Measurements from ENCODE around the gene GGA3. TPM values are rescaled to one million over a fixed set of nuclear protein-coding genes. Genes with fewer than 3 reads are reported as not detected.

Gene GGA3
- polyA plus RNA-seq, 1 donor from 2014 or later, result 15.7 TPM

- Histone ChIP-seq H3F3A (ENCODE audit: insufficient read depth, low read length, poor library complexity, severe bottlenecking) (no peaks in the 10 kb centered on the region), H3K27ac (ENCODE audit: low read length) (no peak overlapping the region), H4K20me1 (ENCODE audit: insufficient read depth) (no peaks in the 10 kb centered on the region), H3K36me3 (ENCODE audit: insufficient read depth, low read length) (no peaks in the 10 kb centered on the region), H3K4me3 (ENCODE audit: low read length) (no peak overlapping the region), H2AFZ (ENCODE audit: low read depth, low read length) (no peak overlapping the region), H3K27me3 (ENCODE audit: insufficient read depth, low read depth, low read length) (no peaks in the 10 kb centered on the region), H3K4me2 (ENCODE audit: low read length) (no peak overlapping the region), H3K9ac (ENCODE audit: low read length) (no peak overlapping the region), H3K79me2 (replicated peaks; ENCODE audit: insufficient read depth, low read length) (no peaks in the 10 kb centered on the region), H3K9me2 (ENCODE audit: insufficient read depth, low read length) (no peaks in the 10 kb centered on the region), H3K9me3 (ENCODE audit: low read length) (no peaks in the 10 kb centered on the region)
- TF ChIP-seq EP300 (conservative IDR thresholded peaks at IDR 0.05; ENCODE audit: poor library complexity, severe bottlenecking), result no peak
- TF ChIP-seq CTCF (IDR thresholded peaks at IDR 0.05; ENCODE audit: poor library complexity, severe bottlenecking), result no peak
- no peak for TF ChIP-seq TAF1 (IDR thresholded peaks at IDR 0.05; ENCODE audit: low read depth)
- no peak for TF ChIP-seq EZH2 (IDR thresholded peaks at IDR 0.05; ENCODE audit: borderline replicate concordance, insufficient read depth, low read length, poor library complexity, severe bottlenecking)
Measured at GRCh38 chr17:75194879-75195278, 66.5 kb downstream of the GGA3 start.

- TF ChIP-seq, protein P1, sequence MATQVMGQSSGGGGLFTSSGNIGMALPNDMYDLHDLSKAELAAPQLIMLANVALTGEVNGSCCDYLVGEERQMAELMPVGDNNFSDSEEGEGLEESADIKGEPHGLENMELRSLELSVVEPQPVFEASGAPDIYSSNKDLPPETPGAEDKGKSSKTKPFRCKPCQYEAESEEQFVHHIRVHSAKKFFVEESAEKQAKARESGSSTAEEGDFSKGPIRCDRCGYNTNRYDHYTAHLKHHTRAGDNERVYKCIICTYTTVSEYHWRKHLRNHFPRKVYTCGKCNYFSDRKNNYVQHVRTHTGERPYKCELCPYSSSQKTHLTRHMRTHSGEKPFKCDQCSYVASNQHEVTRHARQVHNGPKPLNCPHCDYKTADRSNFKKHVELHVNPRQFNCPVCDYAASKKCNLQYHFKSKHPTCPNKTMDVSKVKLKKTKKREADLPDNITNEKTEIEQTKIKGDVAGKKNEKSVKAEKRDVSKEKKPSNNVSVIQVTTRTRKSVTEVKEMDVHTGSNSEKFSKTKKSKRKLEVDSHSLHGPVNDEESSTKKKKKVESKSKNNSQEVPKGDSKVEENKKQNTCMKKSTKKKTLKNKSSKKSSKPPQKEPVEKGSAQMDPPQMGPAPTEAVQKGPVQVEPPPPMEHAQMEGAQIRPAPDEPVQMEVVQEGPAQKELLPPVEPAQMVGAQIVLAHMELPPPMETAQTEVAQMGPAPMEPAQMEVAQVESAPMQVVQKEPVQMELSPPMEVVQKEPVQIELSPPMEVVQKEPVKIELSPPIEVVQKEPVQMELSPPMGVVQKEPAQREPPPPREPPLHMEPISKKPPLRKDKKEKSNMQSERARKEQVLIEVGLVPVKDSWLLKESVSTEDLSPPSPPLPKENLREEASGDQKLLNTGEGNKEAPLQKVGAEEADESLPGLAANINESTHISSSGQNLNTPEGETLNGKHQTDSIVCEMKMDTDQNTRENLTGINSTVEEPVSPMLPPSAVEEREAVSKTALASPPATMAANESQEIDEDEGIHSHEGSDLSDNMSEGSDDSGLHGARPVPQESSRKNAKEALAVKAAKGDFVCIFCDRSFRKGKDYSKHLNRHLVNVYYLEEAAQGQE (IDR thresholded peaks at IDR 0.05; ENCODE audit: borderline replicate concordance), result no peak
- no peak for TF ChIP-seq MXI1 (conservative IDR thresholded peaks at IDR 0.05; ENCODE audit: poor library complexity, severe bottlenecking)
- no peak for TF ChIP-seq RAD21 (conservative IDR thresholded peaks at IDR 0.05)
- TF ChIP-seq CTCF (IDR thresholded peaks at IDR 0.05; ENCODE audit: poor library complexity, severe bottlenecking), result no peak
- no peak for TF ChIP-seq TAF1 (IDR thresholded peaks at IDR 0.05; ENCODE audit: low read depth)
- TF ChIP-seq POLR2AphosphoS5 (IDR thresholded peaks at IDR 0.05), result no peak
- TF ChIP-seq SMC3 (conservative IDR thresholded peaks at IDR 0.05; ENCODE audit: poor library complexity), result no peak
- no peak for TF ChIP-seq EZH2 (IDR thresholded peaks at IDR 0.05; ENCODE audit: borderline replicate concordance, insufficient read depth, low read length, poor library complexity, severe bottlenecking)
- TF ChIP-seq EP300 (conservative IDR thresholded peaks at IDR 0.05; ENCODE audit: poor library complexity, severe bottlenecking), result no peak
- no peak overlapping the region for H3K27ac ChIP-seq (ENCODE audit: low read length)
- no peaks in the 10 kb centered on the region for H3K9me3 ChIP-seq (ENCODE audit: low read length)
Measured at GRCh38 chr17:75191584-75191983, 69.8 kb downstream of the GGA3 start.

More at GRCh38 chr17:75191584-75191983, 69.8 kb downstream of the GGA3 start:
- Histone ChIP-seq H3F3A (ENCODE audit: insufficient read depth, low read length, poor library complexity, severe bottlenecking) (no peaks in the 10 kb centered on the region), H2AFZ (ENCODE audit: low read depth, low read length) (no peak overlapping the region), H3K4me3 (ENCODE audit: low read length) (no peak overlapping the region), H3K79me2 (replicated peaks; ENCODE audit: insufficient read depth, low read length) (no peaks in the 10 kb centered on the region), H3K9ac (ENCODE audit: low read length) (no peak overlapping the region), H3K27me3 (ENCODE audit: insufficient read depth, low read depth, low read length) (no peaks in the 10 kb centered on the region), H3K4me2 (ENCODE audit: low read length) (no peak overlapping the region), H4K20me1 (ENCODE audit: insufficient read depth) (no peaks in the 10 kb centered on the region), H3K9me2 (ENCODE audit: insufficient read depth, low read length) (no peaks in the 10 kb centered on the region), H3K36me3 (ENCODE audit: insufficient read depth, low read length) (no peaks in the 10 kb centered on the region)

Data from neural cell (in vitro differentiated cells).